ENCODE results near the gene NID2.

DNA sequence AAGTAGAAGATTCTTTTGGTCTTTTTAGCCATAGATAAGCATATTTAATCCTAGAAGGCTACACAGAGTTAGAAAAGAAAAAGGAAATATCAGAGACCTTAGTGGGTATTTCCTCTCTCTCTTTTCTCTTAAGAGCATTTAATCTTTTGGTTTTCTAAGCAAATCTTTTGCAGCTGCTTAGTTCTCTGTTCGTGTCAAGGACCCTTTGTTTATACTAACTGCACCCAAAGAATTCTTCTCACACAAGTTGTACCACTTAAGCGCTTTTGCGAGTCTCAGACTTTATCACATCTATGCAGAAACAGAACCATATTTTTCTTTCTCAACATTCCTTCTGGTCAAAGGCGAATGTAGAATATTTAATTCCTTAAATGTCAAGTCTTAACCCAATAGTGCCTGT lies 17.9 kb upstream of the NID2 start:
- TF ChIP-seq, protein P1, sequence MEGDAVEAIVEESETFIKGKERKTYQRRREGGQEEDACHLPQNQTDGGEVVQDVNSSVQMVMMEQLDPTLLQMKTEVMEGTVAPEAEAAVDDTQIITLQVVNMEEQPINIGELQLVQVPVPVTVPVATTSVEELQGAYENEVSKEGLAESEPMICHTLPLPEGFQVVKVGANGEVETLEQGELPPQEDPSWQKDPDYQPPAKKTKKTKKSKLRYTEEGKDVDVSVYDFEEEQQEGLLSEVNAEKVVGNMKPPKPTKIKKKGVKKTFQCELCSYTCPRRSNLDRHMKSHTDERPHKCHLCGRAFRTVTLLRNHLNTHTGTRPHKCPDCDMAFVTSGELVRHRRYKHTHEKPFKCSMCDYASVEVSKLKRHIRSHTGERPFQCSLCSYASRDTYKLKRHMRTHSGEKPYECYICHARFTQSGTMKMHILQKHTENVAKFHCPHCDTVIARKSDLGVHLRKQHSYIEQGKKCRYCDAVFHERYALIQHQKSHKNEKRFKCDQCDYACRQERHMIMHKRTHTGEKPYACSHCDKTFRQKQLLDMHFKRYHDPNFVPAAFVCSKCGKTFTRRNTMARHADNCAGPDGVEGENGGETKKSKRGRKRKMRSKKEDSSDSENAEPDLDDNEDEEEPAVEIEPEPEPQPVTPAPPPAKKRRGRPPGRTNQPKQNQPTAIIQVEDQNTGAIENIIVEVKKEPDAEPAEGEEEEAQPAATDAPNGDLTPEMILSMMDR (IDR thresholded peaks at IDR 0.05): no peak
- no peak for TF ChIP-seq POLR2A (IDR thresholded peaks at IDR 0.05)

All from testis (tissue), 2 donors.